ENCODE measurements around the gene CCDC171.

CCDC171 gene

DNA sequence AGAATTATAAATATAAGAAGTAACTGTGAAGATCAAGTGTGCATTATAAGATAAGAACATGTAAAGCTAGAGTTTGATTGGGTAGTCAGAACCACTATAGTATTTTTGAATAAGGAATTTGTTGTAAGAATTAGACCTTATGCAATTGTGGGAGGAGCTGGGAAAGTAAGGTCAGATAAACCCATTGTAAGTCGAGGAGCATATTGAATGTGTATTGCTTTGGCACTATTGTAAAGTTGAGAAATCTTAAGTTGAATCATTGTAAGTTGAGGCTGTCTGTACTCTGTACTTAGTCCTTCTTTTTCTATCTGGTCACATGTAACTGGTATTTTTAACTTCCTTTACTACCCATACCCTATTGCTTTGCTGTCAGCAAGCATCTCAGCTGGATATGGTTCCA is 158.7 kb downstream of the CCDC171 start:
- TF ChIP-seq, protein P1, sequence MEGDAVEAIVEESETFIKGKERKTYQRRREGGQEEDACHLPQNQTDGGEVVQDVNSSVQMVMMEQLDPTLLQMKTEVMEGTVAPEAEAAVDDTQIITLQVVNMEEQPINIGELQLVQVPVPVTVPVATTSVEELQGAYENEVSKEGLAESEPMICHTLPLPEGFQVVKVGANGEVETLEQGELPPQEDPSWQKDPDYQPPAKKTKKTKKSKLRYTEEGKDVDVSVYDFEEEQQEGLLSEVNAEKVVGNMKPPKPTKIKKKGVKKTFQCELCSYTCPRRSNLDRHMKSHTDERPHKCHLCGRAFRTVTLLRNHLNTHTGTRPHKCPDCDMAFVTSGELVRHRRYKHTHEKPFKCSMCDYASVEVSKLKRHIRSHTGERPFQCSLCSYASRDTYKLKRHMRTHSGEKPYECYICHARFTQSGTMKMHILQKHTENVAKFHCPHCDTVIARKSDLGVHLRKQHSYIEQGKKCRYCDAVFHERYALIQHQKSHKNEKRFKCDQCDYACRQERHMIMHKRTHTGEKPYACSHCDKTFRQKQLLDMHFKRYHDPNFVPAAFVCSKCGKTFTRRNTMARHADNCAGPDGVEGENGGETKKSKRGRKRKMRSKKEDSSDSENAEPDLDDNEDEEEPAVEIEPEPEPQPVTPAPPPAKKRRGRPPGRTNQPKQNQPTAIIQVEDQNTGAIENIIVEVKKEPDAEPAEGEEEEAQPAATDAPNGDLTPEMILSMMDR (IDR thresholded peaks at IDR 0.05; ENCODE audit: low read depth, low read length), result no peak
- no peak overlapping the region for H3K4me3 ChIP-seq (ENCODE audit: low read depth, low read length)
- in situ Hi-C loops (cut with HindIII; ENCODE audit: low sequenced_read_pairs), result no loop called here
- no peak for DNase-seq (ENCODE audit: low read depth, low spot score)

DNA sequence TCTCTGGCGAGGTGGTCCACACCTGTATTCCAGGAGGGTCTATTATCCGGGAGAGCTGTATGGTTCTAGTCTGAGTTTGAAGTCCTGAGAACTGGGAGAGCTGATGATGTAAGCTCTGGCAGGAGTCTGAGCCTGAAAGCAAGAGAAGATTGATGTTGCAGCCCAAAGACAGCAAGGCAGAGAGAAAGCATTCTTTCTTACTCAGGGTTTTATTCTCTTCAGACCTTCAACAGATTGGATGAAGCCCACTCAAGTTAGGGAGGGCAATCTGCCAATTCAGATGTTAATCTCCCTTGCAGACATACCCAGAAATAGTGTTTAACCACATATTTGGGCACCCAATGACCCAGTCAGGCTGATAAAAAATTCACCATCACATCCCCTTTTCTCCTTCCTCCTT is 159.1 kb downstream of the CCDC171 start:
- in situ Hi-C loops (cut with HindIII; ENCODE audit: low sequenced_read_pairs), result no loop called here
- no peak overlapping the region for H3K4me3 ChIP-seq (ENCODE audit: low read depth, low read length)
- TF ChIP-seq, protein P1 (IDR thresholded peaks at IDR 0.05; ENCODE audit: low read depth, low read length), result no peak
- peak; percentile 10 for DNase-seq (ENCODE audit: low read depth, low spot score)

DNA sequence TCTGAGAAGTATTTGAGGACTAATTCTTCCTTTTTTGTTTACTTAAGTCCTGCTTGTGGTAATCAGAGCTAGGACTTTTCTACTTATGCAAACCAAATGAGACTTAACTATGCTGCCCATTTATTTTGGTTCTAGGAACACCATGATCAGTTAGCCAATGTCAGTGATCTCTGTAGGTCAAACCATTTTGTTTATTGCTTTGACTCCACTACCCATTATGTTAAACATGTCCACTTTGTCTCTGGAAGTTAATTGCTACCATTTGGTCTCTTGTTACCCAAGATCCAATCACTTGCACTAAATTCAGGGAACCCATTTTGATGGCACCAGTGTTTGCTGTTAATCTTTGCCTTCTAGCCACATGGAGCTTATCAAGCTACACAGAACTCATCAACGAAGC is 161.9 kb downstream of the CCDC171 start:
- no peak overlapping the region for H3K4me3 ChIP-seq (ENCODE audit: low read depth, low read length)
- DNase-seq (ENCODE audit: low read depth, low spot score), result no peak
- TF ChIP-seq, protein P1 (IDR thresholded peaks at IDR 0.05; ENCODE audit: low read depth, low read length), result no peak
- in situ Hi-C loops (cut with HindIII; ENCODE audit: low sequenced_read_pairs), result no loop called here

DNA sequence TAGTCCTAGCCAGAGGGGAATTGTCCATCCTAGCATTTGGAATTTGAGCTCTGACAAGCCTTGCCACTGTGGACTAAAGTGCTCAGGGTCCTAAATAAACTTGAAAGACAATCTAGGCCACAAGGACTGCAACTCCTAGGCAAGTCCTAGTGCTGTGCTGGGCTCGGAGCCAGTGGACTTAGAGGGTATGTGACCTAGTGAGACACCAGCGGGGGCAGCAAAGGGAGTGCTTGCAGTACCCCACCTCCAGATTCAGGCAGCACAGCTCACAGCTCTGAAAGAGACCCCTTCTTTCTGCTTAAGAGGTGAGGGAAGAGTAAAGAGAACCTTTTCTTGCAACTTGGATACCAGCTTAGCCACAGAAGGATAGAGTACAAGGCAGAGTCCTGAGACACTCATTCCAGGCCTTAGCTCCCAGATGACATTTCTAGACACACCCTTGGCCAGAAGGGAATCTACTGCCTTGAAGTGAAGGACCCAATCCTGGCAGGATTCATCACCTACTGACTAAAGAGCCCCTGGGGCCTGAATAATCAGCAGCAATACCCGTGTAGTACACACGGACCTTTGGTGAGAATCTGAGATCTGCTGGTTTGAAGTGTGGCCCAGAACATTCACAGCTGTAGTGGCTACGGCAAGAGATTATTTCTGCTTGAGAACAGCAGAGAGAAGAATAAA is 164.6 kb downstream of the CCDC171 start:
- in situ Hi-C loops (cut with HindIII; ENCODE audit: low sequenced_read_pairs), result no loop called here
- H3K4me3 ChIP-seq (ENCODE audit: low read depth, low read length), result no peak overlapping the region
- DNase-seq (ENCODE audit: low read depth, low spot score), result no peak
- TF ChIP-seq, protein P1 (IDR thresholded peaks at IDR 0.05; ENCODE audit: low read depth, low read length), result no peak

DNA sequence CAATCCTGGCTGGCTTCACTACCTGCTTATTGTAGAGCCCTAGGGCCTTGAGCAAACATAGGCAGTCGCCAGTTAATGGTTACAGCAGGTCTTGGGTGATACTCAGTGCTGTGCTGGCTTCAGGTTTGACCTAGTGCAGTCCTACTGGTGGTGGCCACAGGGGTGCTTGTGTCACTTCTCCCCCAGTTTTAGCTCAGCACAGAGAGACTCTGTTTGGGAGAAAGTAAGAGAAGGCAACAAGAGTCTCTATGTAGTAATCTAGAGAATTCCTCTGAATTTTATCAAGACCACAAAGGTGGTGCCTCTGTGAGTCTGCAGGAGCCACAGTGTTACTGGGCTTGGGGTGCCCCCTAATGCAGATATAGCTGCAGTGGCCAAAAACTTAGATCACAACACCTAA is 165.6 kb downstream of the CCDC171 start:
- DNase-seq (ENCODE audit: low read depth, low spot score), result no peak
- H3K4me3 ChIP-seq (ENCODE audit: low read depth, low read length), result no peak overlapping the region
- TF ChIP-seq, protein P1 (IDR thresholded peaks at IDR 0.05; ENCODE audit: low read depth, low read length), result no peak
- in situ Hi-C loops (cut with HindIII; ENCODE audit: low sequenced_read_pairs), result no loop called here

DNA sequence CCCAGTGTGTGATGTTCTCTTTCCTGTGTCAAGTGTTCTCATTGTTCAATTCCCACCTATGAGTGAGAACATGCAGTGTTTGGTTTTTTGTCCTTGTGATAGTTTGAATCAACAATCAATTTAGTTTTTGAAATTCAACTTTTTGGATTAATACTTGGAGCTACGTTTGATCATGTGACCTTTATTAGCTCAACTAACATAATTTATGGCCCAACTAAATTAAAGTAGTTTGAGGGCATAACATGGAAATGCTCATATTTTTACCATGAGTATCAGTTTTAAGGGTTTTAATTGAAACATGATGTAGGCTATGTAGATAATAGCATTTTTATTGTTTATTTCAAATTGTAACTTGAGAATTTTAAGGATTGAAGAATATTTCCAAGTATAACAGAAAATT is 168.0 kb downstream of the CCDC171 start:
- no peak overlapping the region for H3K4me3 ChIP-seq (ENCODE audit: low read depth, low read length)
- TF ChIP-seq, protein P1 (IDR thresholded peaks at IDR 0.05; ENCODE audit: low read depth, low read length), result no peak
- DNase-seq (ENCODE audit: low read depth, low spot score), result no peak
- in situ Hi-C loops (cut with HindIII; ENCODE audit: low sequenced_read_pairs), result no loop called here
